ENCODE data around the gene EVI5. TPM values are rescaled to one million over a fixed set of nuclear protein-coding genes. Genes with fewer than 3 reads are reported as not detected.

Gene EVI5
- total RNA-seq, 1 donor from 2014 or later: 13.7 TPM

DNA sequence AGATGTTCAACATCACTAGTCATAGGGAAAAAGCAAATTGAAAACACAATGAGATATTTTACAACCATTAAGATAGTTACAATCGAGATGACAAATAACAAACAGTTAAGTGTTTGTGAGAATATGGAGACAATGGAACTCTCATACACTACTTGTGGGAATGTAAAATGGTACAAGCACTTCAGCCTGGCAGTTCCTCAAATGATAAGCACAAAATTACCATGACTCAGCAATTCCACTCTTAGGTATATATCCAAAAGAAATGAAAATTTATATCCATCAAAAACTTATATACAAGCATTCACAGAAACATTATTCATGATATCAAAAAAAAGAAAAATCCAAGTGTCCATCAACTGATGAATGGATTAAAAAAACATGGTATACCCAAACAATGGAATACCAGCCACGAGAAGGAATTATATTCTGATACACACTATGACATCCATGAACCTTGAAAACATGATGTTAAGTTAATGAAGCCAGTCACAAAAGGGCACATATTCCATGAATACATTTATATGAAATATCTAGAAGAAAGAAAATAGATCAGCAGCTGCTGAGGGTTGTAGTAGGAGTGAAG is 76.4 kb downstream of the EVI5 start:
- H3K4me3 ChIP-seq: no peak overlapping the region

DNA sequence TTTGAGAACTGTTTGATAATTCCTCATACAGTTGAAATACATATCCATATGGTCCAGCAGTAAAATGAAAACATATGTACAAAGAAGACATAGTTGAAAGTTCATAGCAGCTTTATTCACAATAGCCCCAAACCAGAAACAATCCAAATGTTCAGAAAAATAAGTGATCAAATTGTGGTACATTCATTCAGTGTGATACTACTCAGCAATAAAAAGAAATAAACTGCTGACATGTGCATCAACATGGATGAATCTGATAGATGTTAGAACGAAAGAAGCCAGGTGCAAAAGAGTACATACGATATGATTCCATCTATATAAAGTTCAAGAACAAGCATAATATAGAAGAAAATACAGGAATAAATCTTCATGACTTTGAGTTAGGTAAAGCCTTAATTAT is 77.2 kb downstream of the EVI5 start:
- Histone ChIP-seq H2AFZ (replicated peaks) (no peak overlapping the region), H3K9ac (no peak overlapping the region), H3K79me2 (ENCODE audit: low read depth) (no peaks in the 10 kb centered on the region), H3K36me3 (no peaks in the 10 kb centered on the region), H3K27me3 (no peaks in the 10 kb centered on the region), H3F3A (ENCODE audit: low read depth) (no peaks in the 10 kb centered on the region), H3K27ac (no peak overlapping the region), H3K4me2 (no peak overlapping the region), H3K4me1 (peaks cover 4% of the 10 kb centered on the region), H4K20me1 (ENCODE audit: low read depth) (peaks cover 8% of the 10 kb centered on the region), H3K9me3 (ENCODE audit: low read depth) (no peaks in the 10 kb centered on the region), H3K4me3 (no peak overlapping the region)
- TF ChIP-seq EZH2 (IDR thresholded peaks at IDR 0.05) (no peak), EZH2phosphoT487 (IDR thresholded peaks at IDR 0.05) (no peak)
- TF ChIP-seq, protein P1, sequence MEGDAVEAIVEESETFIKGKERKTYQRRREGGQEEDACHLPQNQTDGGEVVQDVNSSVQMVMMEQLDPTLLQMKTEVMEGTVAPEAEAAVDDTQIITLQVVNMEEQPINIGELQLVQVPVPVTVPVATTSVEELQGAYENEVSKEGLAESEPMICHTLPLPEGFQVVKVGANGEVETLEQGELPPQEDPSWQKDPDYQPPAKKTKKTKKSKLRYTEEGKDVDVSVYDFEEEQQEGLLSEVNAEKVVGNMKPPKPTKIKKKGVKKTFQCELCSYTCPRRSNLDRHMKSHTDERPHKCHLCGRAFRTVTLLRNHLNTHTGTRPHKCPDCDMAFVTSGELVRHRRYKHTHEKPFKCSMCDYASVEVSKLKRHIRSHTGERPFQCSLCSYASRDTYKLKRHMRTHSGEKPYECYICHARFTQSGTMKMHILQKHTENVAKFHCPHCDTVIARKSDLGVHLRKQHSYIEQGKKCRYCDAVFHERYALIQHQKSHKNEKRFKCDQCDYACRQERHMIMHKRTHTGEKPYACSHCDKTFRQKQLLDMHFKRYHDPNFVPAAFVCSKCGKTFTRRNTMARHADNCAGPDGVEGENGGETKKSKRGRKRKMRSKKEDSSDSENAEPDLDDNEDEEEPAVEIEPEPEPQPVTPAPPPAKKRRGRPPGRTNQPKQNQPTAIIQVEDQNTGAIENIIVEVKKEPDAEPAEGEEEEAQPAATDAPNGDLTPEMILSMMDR (IDR thresholded peaks at IDR 0.05): no peak
- no peak for DNase-seq (ENCODE audit: low spot score)
- Mint-ChIP-seq H3K4me1 (peaks cover 7% of the 10 kb centered on the region), H3K27ac (no peak overlapping the region), H3K9me3 (no peaks in the 10 kb centered on the region), H3K4me3 (no peak overlapping the region), H3K27me3 (ENCODE audit: insufficient read depth, low read depth) (no peaks in the 10 kb centered on the region), H3K36me3 (no peaks in the 10 kb centered on the region)

More for the DNA sequence above, 76.4 kb downstream of the EVI5 start:
- Histone ChIP-seq H3K27me3 (no peaks in the 10 kb centered on the region), H3K4me1 (peaks cover 4% of the 10 kb centered on the region), H3K27ac (no peak overlapping the region), H2AFZ (replicated peaks) (no peak overlapping the region), H3K9me3 (ENCODE audit: low read depth) (no peaks in the 10 kb centered on the region), H4K20me1 (ENCODE audit: low read depth) (peaks cover 8% of the 10 kb centered on the region), H3K79me2 (ENCODE audit: low read depth) (no peaks in the 10 kb centered on the region), H3K9ac (no peak overlapping the region), H3K36me3 (no peaks in the 10 kb centered on the region), H3F3A (ENCODE audit: low read depth) (no peaks in the 10 kb centered on the region), H3K4me2 (no peak overlapping the region)
- DNase-seq (ENCODE audit: low spot score): no peak
- Mint-ChIP-seq H3K9me3 (no peaks in the 10 kb centered on the region), H3K4me1 (peaks cover 7% of the 10 kb centered on the region), H3K27ac (no peak overlapping the region), H3K36me3 (no peaks in the 10 kb centered on the region), H3K4me3 (no peak overlapping the region), H3K27me3 (ENCODE audit: insufficient read depth, low read depth) (no peaks in the 10 kb centered on the region)
- TF ChIP-seq, protein P1 (IDR thresholded peaks at IDR 0.05): no peak
- TF ChIP-seq EZH2 (IDR thresholded peaks at IDR 0.05) (no peak), EZH2phosphoT487 (IDR thresholded peaks at IDR 0.05) (no peak)

DNA sequence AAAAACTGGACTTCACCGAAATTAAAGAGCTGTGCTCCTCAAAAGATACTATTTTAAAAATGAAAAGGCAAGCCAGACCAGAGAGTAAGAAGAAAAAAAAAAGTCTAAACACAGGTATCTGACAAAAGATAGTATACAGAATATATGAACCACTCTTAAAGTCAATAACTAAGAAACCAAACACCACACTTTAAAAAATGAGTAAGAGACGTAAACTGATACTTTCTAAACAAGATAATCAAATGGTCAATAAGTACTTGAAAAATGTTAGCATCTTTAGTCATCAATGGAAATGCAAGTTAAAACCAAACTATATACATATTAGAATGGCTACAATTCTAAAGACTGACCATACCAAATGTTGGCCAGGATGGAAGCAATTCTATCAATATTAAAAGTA is 77.6 kb downstream of the EVI5 start:
- Histone ChIP-seq H3K27me3 (no peaks in the 10 kb centered on the region), H3K27ac (no peak overlapping the region), H4K20me1 (ENCODE audit: low read depth) (peaks cover 8% of the 10 kb centered on the region), H3K9me3 (ENCODE audit: low read depth) (no peaks in the 10 kb centered on the region), H3K4me1 (peaks cover 4% of the 10 kb centered on the region), H3F3A (ENCODE audit: low read depth) (no peaks in the 10 kb centered on the region), H3K79me2 (ENCODE audit: low read depth) (no peaks in the 10 kb centered on the region), H3K9ac (no peak overlapping the region), H3K36me3 (no peaks in the 10 kb centered on the region), H2AFZ (replicated peaks) (no peak overlapping the region), H3K4me3 (no peak overlapping the region), H3K4me2 (no peak overlapping the region)
- Mint-ChIP-seq H3K4me3 (no peak overlapping the region), H3K36me3 (no peaks in the 10 kb centered on the region), H3K27ac (no peak overlapping the region), H3K27me3 (ENCODE audit: insufficient read depth, low read depth) (no peaks in the 10 kb centered on the region), H3K4me1 (peaks cover 7% of the 10 kb centered on the region), H3K9me3 (no peaks in the 10 kb centered on the region)
- no peak for DNase-seq (ENCODE audit: low spot score)
- TF ChIP-seq, protein P1 (IDR thresholded peaks at IDR 0.05): no peak
- TF ChIP-seq EZH2phosphoT487 (IDR thresholded peaks at IDR 0.05): no peak
- no peak for TF ChIP-seq EZH2 (IDR thresholded peaks at IDR 0.05)

Data from neural progenitor cell (in vitro differentiated cells).